H1 (cell line): ENCODE data around the gene SLC25A20. TPM values are rescaled to one million over a fixed set of nuclear protein-coding genes. Genes with fewer than 3 reads are reported as not detected.

Source experiments
- CTCF ChIA-PET: fragments of 300-600 bp; sonication (Branson Sonifier 250); formaldehyde crosslinking; loops from one replicate; lab custom pipeline; 2021; ENCODE audit not compliant: partially characterized antibody; lab: Charles Lee
- POLR2A ChIA-PET: fragments of 300-600 bp; sonication (Branson Sonifier 250); formaldehyde crosslinking; loops from one replicate; lab custom pipeline; 2021; ENCODE audit warnings: inconsistent platforms; ENCODE audit not compliant: partially characterized antibody; lab: Charles Lee
- DNase-seq, 2 experiments: peaks; one replicate each; pipeline versions ENCODE4 v3.0.0 to v3.0.0-alpha.2; 2010 to 2022; ENCODE audit warnings: low spot score in 2 of 2, low read depth in 1 of 2, mixed read lengths in 1 of 2
- FAIRE-seq: peaks from 2 replicates; lab custom pipeline; 2011; peaks lifted over from hg19 to GRCh38; lab: Jason Lieb, UNC
- H2AFZ ChIP-seq: 2 replicates; pipeline ENCODE4 v1.8.1; 2012; ENCODE audit warnings: low read length, inconsistent platforms
- H2AK5ac ChIP-seq: 2 replicates; pipeline ENCODE4 v1.6.1; 2013; ENCODE audit warnings: low read depth, low read length
- H2BK120ac ChIP-seq: replicated peaks from 2 replicates; pipeline ENCODE3; 2013; ENCODE audit warnings: low read depth, low read length, inconsistent platforms
- H2BK12ac ChIP-seq: 2 replicates; pipeline ENCODE4 v1.6.1; 2013; ENCODE audit warnings: low read depth, low read length
- H2BK15ac ChIP-seq: 2 replicates; pipeline ENCODE4 v1.6.1; 2013; ENCODE audit warnings: low read length
- H2BK20ac ChIP-seq: 2 replicates; pipeline ENCODE4 v1.6.1; 2013; ENCODE audit warnings: low read length
- H2BK5ac ChIP-seq: 2 replicates; pipeline ENCODE4 v1.6.1; 2013; ENCODE audit warnings: low read depth, low read length
- H3K14ac ChIP-seq: 2 replicates; pipeline ENCODE4 v1.6.1; 2013; ENCODE audit warnings: inconsistent platforms; ENCODE audit not compliant: insufficient read length
- H3K18ac ChIP-seq: 2 replicates; pipeline ENCODE4 v1.6.1; 2013; ENCODE audit warnings: low read length; ENCODE audit errors: extremely low read depth
- H3K23ac ChIP-seq: 2 replicates; pipeline ENCODE4 v1.6.1; 2013; ENCODE audit warnings: inconsistent platforms; ENCODE audit not compliant: insufficient read length
- H3K23me2 ChIP-seq: 2 replicates; pipeline ENCODE4 v1.6.1; 2013; ENCODE audit warnings: low read depth, low read length
- H3K27ac ChIP-seq: 2 replicates; pipeline ENCODE4 v1.6.1; 2011; ENCODE audit warnings: low read depth, low read length, inconsistent platforms
- H3K27me3 ChIP-seq, 4 experiments: replicated peaks in 1 of 4; 1 replicate in 1 of 4; 2 replicates in 3 of 4; pipeline versions ENCODE4 v1.6.1 to v1.8.1; 2011 to 2013; ENCODE audit warnings: low read length in 3 of 4, mild to moderate bottlenecking in 3 of 4, inconsistent platforms in 2 of 4, mixed read lengths in 2 of 4, moderate library complexity in 1 of 4; ENCODE audit not compliant: control insufficient read depth in 3 of 4, insufficient read depth in 3 of 4; ENCODE audit errors: extremely low read depth in 1 of 4
- H3K36me3 ChIP-seq, 4 experiments: 2 replicates each; pipeline versions ENCODE4 v1.6.1 to v1.8.1; 2011 to 2013; ENCODE audit warnings: mild to moderate bottlenecking in 4 of 4, low read length in 3 of 4, moderate library complexity in 2 of 4, control low read depth in 1 of 4, inconsistent platforms in 1 of 4; ENCODE audit not compliant: insufficient read depth in 4 of 4, control insufficient read depth in 2 of 4
- H3K4ac ChIP-seq: replicated peaks from 2 replicates; pipeline ENCODE3; 2013; ENCODE audit warnings: low read length, low read depth, mixed read lengths, inconsistent platforms; ENCODE audit not compliant: insufficient read length
- H3K4me1 ChIP-seq, 4 experiments: replicated peaks in 1 of 4; 1 replicate in 1 of 4; 2 replicates in 3 of 4; pipeline versions ENCODE4 v1.6.1 to v1.8.1; 2011 to 2013; ENCODE audit warnings: low read length in 3 of 4, inconsistent platforms in 2 of 4, mixed read lengths in 1 of 4; ENCODE audit not compliant: insufficient read depth in 4 of 4, control insufficient read depth in 3 of 4
- H3K4me2 ChIP-seq, 2 experiments: 2 replicates each; pipeline versions ENCODE4 v1.6.1 to v1.8.1; 2011 to 2013; ENCODE audit warnings: low read depth in 2 of 2, low read length in 2 of 2, control low read depth in 1 of 2, inconsistent platforms in 1 of 2, mild to moderate bottlenecking in 1 of 2; ENCODE audit not compliant: insufficient read depth in 1 of 2
- H3K4me3 ChIP-seq, 4 experiments: fragments of 200-600, 300-600 bp in 1 of 4; sonication (generic), shearing (Covaris generic), sonication (Bioruptor Twin) in 1 of 4; 2 replicates each; pipeline versions ENCODE4 v1.5.1 to v1.8.1; 2011 to 2016; ENCODE audit warnings: low read length in 4 of 4, low read depth in 3 of 4, control low read depth in 2 of 4, inconsistent platforms in 2 of 4, mild to moderate bottlenecking in 2 of 4, mixed read lengths in 1 of 4, moderate library complexity in 1 of 4; ENCODE audit not compliant: insufficient read depth in 2 of 4; ENCODE audit errors: extremely low read depth in 1 of 4
- H3K56ac ChIP-seq: replicated peaks from 2 replicates; pipeline ENCODE3; 2013; ENCODE audit warnings: low read depth, mild to moderate bottlenecking, mixed read lengths, low read length, inconsistent platforms; ENCODE audit not compliant: insufficient read length
- H3K79me1 ChIP-seq: 2 replicates; pipeline ENCODE4 v1.6.1; 2013; ENCODE audit warnings: low read depth, low read length, control low read depth
- H3K79me2 ChIP-seq, 2 experiments: 2 replicates each; pipeline versions ENCODE4 v1.6.1 to v1.8.1; 2012 to 2013; ENCODE audit warnings: low read length in 2 of 2, mild to moderate bottlenecking in 2 of 2, inconsistent platforms in 1 of 2; ENCODE audit not compliant: insufficient read depth in 2 of 2, control insufficient read depth in 1 of 2
- H3K9ac ChIP-seq, 4 experiments: replicated peaks in 1 of 4; 1 replicate in 1 of 4; 2 replicates in 3 of 4; pipeline versions ENCODE4 v1.6.1 to v1.8.1; 2011 to 2013; ENCODE audit warnings: low read depth in 3 of 4, low read length in 3 of 4, control low read depth in 2 of 4, mild to moderate bottlenecking in 2 of 4, moderate library complexity in 2 of 4, inconsistent platforms in 1 of 4; ENCODE audit errors: extremely low read depth in 1 of 4
- H3K9me3 ChIP-seq, 2 experiments: 2 replicates each; pipeline versions ENCODE4 v1.6.1 to v1.8.1; 2012 to 2013; ENCODE audit warnings: mild to moderate bottlenecking in 2 of 2, moderate library complexity in 2 of 2, control low read depth in 1 of 2, inconsistent platforms in 1 of 2, low read depth in 1 of 2, low read length in 1 of 2, mixed read lengths in 1 of 2; ENCODE audit not compliant: insufficient read depth in 2 of 2
- H4K20me1 ChIP-seq, 2 experiments: replicated peaks in 1 of 2; 2 replicates each; pipeline versions ENCODE3 to v1.8.1; 2011 to 2013; ENCODE audit warnings: inconsistent platforms in 2 of 2, low read length in 2 of 2, mild to moderate bottlenecking in 1 of 2; ENCODE audit not compliant: insufficient read depth in 2 of 2, control insufficient read depth in 1 of 2
- H4K5ac ChIP-seq: 2 replicates; pipeline ENCODE4 v1.6.1; 2013; ENCODE audit warnings: low read length, low read depth, mixed read lengths, inconsistent platforms; ENCODE audit not compliant: insufficient read length
- H4K8ac ChIP-seq: 2 replicates; pipeline ENCODE4 v1.8.0; 2013; ENCODE audit warnings: mild to moderate bottlenecking, moderate library complexity, low read length, inconsistent platforms; ENCODE audit not compliant: insufficient read depth; ENCODE audit errors: extremely low read depth
- H4K91ac ChIP-seq: replicated peaks from 2 replicates; pipeline ENCODE3; 2013; ENCODE audit warnings: low read length, mixed read lengths, inconsistent platforms; ENCODE audit not compliant: insufficient read length
- SIRT6 ChIP-seq: IDR thresholded peaks from one replicate; pipeline ENCODE4 v1.7.1; 2012; ENCODE audit warnings: low read length, inconsistent platforms
- WGBS, 2 experiments: shearing (Covaris generic) in 1 of 2; methylation state at CpG; one replicate each; pipeline versions ENCODE4 v1.1.6 to v1.1.7; 2013 to 2015; ENCODE audit warnings: low lambda C conversion rate in 2 of 2, mixed read lengths in 2 of 2, inconsistent platforms in 1 of 2, low coverage in 1 of 2, missing lambda C conversion rate in 1 of 2; ENCODE audit not compliant: insufficient replicate concordance in 2 of 2, insufficient coverage in 1 of 2, insufficient read length in 1 of 2; ENCODE audit errors: extremely low coverage in 1 of 2, missing lambda C conversion rate in 1 of 2; 5-methylcytosine and 5-hydroxymethylcytosine counted together
- polyA plus RNA-seq, 7 experiments: library from polyadenylated mRNA; depleted of rRNA in 3 of 7; stranded (reverse) in 5 of 7; unstranded in 2 of 7; fragments of >200 nt in 5 of 7; fragments of 200-250 nt in 2 of 7; gene quantifications; 1 replicate in 5 of 7; 2 replicates in 1 of 7; 4 replicates in 1 of 7; pipeline versions ENCODE4 v1.2.1 to v1.2.3, GENCODE V29; 2011 to 2013; ENCODE audit warnings: missing spikeins in 2 of 7, mixed read lengths in 2 of 7
- total RNA-seq: library from RNA; stranded (reverse); fragmentation: NEBNext Ultra II Directional; extraction: Animal tissue kit (Norgen Biotek cat#: 25700); gene quantifications from 2 replicates; pipeline ENCODE4 v1.2.1, GENCODE V29; 2021

Gene SLC25A20
- total and polyA plus RNA-seq, 2 of the 8 experiments (the other 6 are each of a cell fraction or from before 2014, with no cell fraction given): 3.8 to 4.0 TPM

GRCh38 chr3:48826451-48826850 is 72.2 kb downstream of the SLC25A20 start:
- FAIRE-seq (no peak), DNase-seq (no peak)
- H3K14ac ChIP-seq: no peak overlapping the region
- no peak overlapping the region for H4K91ac ChIP-seq
- H3K36me3 ChIP-seq: no peaks in the 10 kb centered on the region
- no peak overlapping the region for H4K5ac ChIP-seq
- H2BK20ac ChIP-seq: no peak overlapping the region
- H3K4ac ChIP-seq: no peak overlapping the region
- no peak overlapping the region for H2BK120ac ChIP-seq
- no peaks in the 10 kb centered on the region for H4K20me1 ChIP-seq
- no peak overlapping the region for H2AFZ ChIP-seq
- no peaks in the 10 kb centered on the region for H3K27me3 ChIP-seq
- no peak overlapping the region for H2AK5ac ChIP-seq
- H2BK12ac ChIP-seq: no peak overlapping the region
- ChIA-PET CTCF (no interaction called here), POLR2A (no interaction called here)
- no peak overlapping the region for H3K27ac ChIP-seq
- no peak overlapping the region for H3K9ac ChIP-seq
- no peaks in the 10 kb centered on the region for H3K79me2 ChIP-seq
- H3K4me2 ChIP-seq: no peak overlapping the region
- no peaks in the 10 kb centered on the region for H3K9me3 ChIP-seq
- no peak overlapping the region for H4K8ac ChIP-seq
- 89% methylated on average over 2 of the region's 2 CpGs; no CpG with 5 or more reads in 1 of the 2 experiments for WGBS, 2 experiments
- H3K56ac ChIP-seq: no peak overlapping the region
- no peak overlapping the region for H3K4me3 ChIP-seq
- no peak overlapping the region for H2BK5ac ChIP-seq
- H3K18ac ChIP-seq: no peak overlapping the region
- no peaks in the 10 kb centered on the region for H3K4me1 ChIP-seq
- no peak overlapping the region for H2BK15ac ChIP-seq
- no peak overlapping the region for H3K23ac ChIP-seq
- no peaks in the 10 kb centered on the region for H3K23me2 ChIP-seq
- H3K79me1 ChIP-seq: no peaks in the 10 kb centered on the region
- TF ChIP-seq SIRT6: no peak
